Muscle of leg (tissue), 11 donors: Measurements from ENCODE around the gene NFKB1. TPM values are rescaled to one million over a fixed set of nuclear protein-coding genes. Genes with fewer than 3 reads are reported as not detected.

Source experiments
- DNase-seq: peaks from one replicate; pipeline ENCODE4 v3.0.0; 2013
- H3K27ac ChIP-seq: one replicate; pipeline ENCODE4 v1.5.1; 2013; ENCODE audit warnings: mild to moderate bottlenecking, low read length, control low read depth
- H3K27me3 ChIP-seq: one replicate; pipeline ENCODE4 v1.6.1; 2013; ENCODE audit warnings: low read length; ENCODE audit not compliant: control insufficient read depth, insufficient read depth
- H3K36me3 ChIP-seq: one replicate; pipeline ENCODE4 v1.6.1; 2013; ENCODE audit warnings: low read length; ENCODE audit not compliant: control insufficient read depth, insufficient read depth
- H3K4me1 ChIP-seq: one replicate; pipeline ENCODE4 v1.6.1; 2013; ENCODE audit warnings: low read length; ENCODE audit not compliant: control insufficient read depth, insufficient read depth
- H3K4me3 ChIP-seq: one replicate; pipeline ENCODE4 v1.5.1; 2013; ENCODE audit warnings: low read length, control low read depth
- H3K9me3 ChIP-seq: replicated peaks from 2 replicates; pipeline ENCODE4 v1.6.1; 2013; ENCODE audit warnings: low read depth, low read length; ENCODE audit not compliant: control insufficient read depth
- whole genome bisulfite sequencing: methylation state at CpG from one replicate; pipeline ENCODE4 v1.1.5; 2013; ENCODE audit warnings: missing lambda C conversion rate; ENCODE audit not compliant: insufficient coverage; 5-methylcytosine and 5-hydroxymethylcytosine counted together
- polyA plus RNA-seq, 8 donors: library from polyadenylated mRNA; unstranded; fragments of 120-200 nt; gene quantifications; one replicate each; pipeline versions ENCODE4 v1.2.1 to v1.2.3, GENCODE V29; 2013; ENCODE audit warnings: inconsistent platforms in 1 of 8, low replicate concordance in 1 of 8; ENCODE audit not compliant: insufficient read length in 8 of 8, insufficient read depth in 1 of 8
- total RNA-seq: library from RNA; stranded (reverse); fragments of 120-200 nt; gene quantifications from one replicate; pipeline ENCODE4 v1.2.4, GENCODE V29; 2013

The NFKB1 gene
- total and polyA plus RNA-seq, 9 donors, result 16.4 to 26.2 (median 19.5) TPM

GRCh38 chr4:102511830-102512605 is 10.9 kb downstream of the NFKB1 start:
- no peaks in the 10 kb centered on the region for H3K36me3 ChIP-seq
- H3K4me3 ChIP-seq, result no peak overlapping the region
- H3K27ac ChIP-seq, result no peak overlapping the region
- no peaks in the 10 kb centered on the region for H3K4me1 ChIP-seq
- no peak for DNase-seq
- H3K27me3 ChIP-seq, result no peaks in the 10 kb centered on the region
- peaks cover 11% of the 10 kb centered on the region for H3K9me3 ChIP-seq
- WGBS, result no CpG with 5 or more reads among the region's 5 CpGs

GRCh38 chr4:102514298-102514964 is 13.3 kb downstream of the NFKB1 start:
- H3K27ac ChIP-seq, result no peak overlapping the region
- no peak for DNase-seq
- no peaks in the 10 kb centered on the region for H3K27me3 ChIP-seq
- 92% methylated on average over 2 of the region's 6 CpGs for WGBS
- H3K4me3 ChIP-seq, result no peak overlapping the region
- H3K9me3 ChIP-seq, result peaks cover 11% of the 10 kb centered on the region
- no peaks in the 10 kb centered on the region for H3K36me3 ChIP-seq
- no peaks in the 10 kb centered on the region for H3K4me1 ChIP-seq

- no peaks in the 10 kb centered on the region for H3K4me1 ChIP-seq
- DNase-seq, result no peak
- H3K4me3 ChIP-seq, result no peak overlapping the region
- H3K9me3 ChIP-seq, result peaks cover 11% of the 10 kb centered on the region
- H3K27me3 ChIP-seq, result no peaks in the 10 kb centered on the region
- H3K27ac ChIP-seq, result no peak overlapping the region
- H3K36me3 ChIP-seq, result no peaks in the 10 kb centered on the region
Measured at GRCh38 chr4:102517753-102518152, 16.6 kb downstream of the NFKB1 start.

GRCh38 chr4:102518703-102519131 is 17.6 kb downstream of the NFKB1 start:
- no peaks in the 10 kb centered on the region for H3K4me1 ChIP-seq
- H3K9me3 ChIP-seq, result peaks cover 11% of the 10 kb centered on the region
- H3K27me3 ChIP-seq, result no peaks in the 10 kb centered on the region
- H3K27ac ChIP-seq, result no peak overlapping the region
- no peaks in the 10 kb centered on the region for H3K36me3 ChIP-seq
- WGBS, result no CpG with 5 or more reads among the region's 2 CpGs
- no peak overlapping the region for H3K4me3 ChIP-seq
- no peak for DNase-seq

GRCh38 chr4:102519925-102520324 is 18.8 kb downstream of the NFKB1 start:
- H3K4me1 ChIP-seq, result no peaks in the 10 kb centered on the region
- peaks cover 8% of the 10 kb centered on the region for H3K9me3 ChIP-seq
- H3K27me3 ChIP-seq, result no peaks in the 10 kb centered on the region
- no peak overlapping the region for H3K27ac ChIP-seq
- no peak for DNase-seq
- H3K36me3 ChIP-seq, result no peaks in the 10 kb centered on the region
- WGBS, result 40% methylated on average over 1 of the region's 3 CpGs
- no peak overlapping the region for H3K4me3 ChIP-seq

- no peak for DNase-seq
- Histone ChIP-seq H3K27me3 (no peaks in the 10 kb centered on the region), H3K4me3 (no peak overlapping the region), H3K36me3 (no peaks in the 10 kb centered on the region), H3K4me1 (no peaks in the 10 kb centered on the region), H3K9me3 (peaks cover 3% of the 10 kb centered on the region), H3K27ac (no peak overlapping the region)
- WGBS, result no CpG with 5 or more reads among the region's 1 CpG
Measured at GRCh38 chr4:102521570-102521969, 20.4 kb downstream of the NFKB1 start.

- WGBS, result no CpG with 5 or more reads among the region's 3 CpGs
- no peaks in the 10 kb centered on the region for H3K36me3 ChIP-seq
- no peaks in the 10 kb centered on the region for H3K4me1 ChIP-seq
Measured at GRCh38 chr4:102522031-102522440, 20.9 kb downstream of the NFKB1 start.

GRCh38 chr4:102524691-102525090 is 23.5 kb downstream of the NFKB1 start:
- H3K4me1 ChIP-seq, result no peaks in the 10 kb centered on the region
- 80% methylated on average over 7 of the region's 7 CpGs for WGBS
- no peaks in the 10 kb centered on the region for H3K27me3 ChIP-seq
- H3K36me3 ChIP-seq, result no peaks in the 10 kb centered on the region
- DNase-seq, result peak; percentile 30
- no peak overlapping the region for H3K27ac ChIP-seq
- H3K9me3 ChIP-seq, result no peaks in the 10 kb centered on the region
- no peak overlapping the region for H3K4me3 ChIP-seq

More at GRCh38 chr4:102522031-102522440, 20.9 kb downstream of the NFKB1 start:
- H3K27me3 ChIP-seq, result no peaks in the 10 kb centered on the region
- H3K27ac ChIP-seq, result no peak overlapping the region
- H3K4me3 ChIP-seq, result no peak overlapping the region
- no peak for DNase-seq
- no peaks in the 10 kb centered on the region for H3K9me3 ChIP-seq

- H3K27ac ChIP-seq, result no peak overlapping the region
- H3K4me1 ChIP-seq, result no peaks in the 10 kb centered on the region
- no peaks in the 10 kb centered on the region for H3K9me3 ChIP-seq
- DNase-seq, result no peak
- H3K36me3 ChIP-seq, result no peaks in the 10 kb centered on the region
- no peak overlapping the region for H3K4me3 ChIP-seq
- no peaks in the 10 kb centered on the region for H3K27me3 ChIP-seq
- no CpG with 5 or more reads among the region's 5 CpGs for WGBS
Measured at GRCh38 chr4:102525097-102525496, 23.9 kb downstream of the NFKB1 start.

- H3K27ac ChIP-seq, result no peak overlapping the region
- no peak for DNase-seq
- H3K36me3 ChIP-seq, result no peaks in the 10 kb centered on the region
- H3K4me3 ChIP-seq, result no peak overlapping the region
- no peaks in the 10 kb centered on the region for H3K4me1 ChIP-seq
- no peaks in the 10 kb centered on the region for H3K27me3 ChIP-seq
- no CpG with 5 or more reads among the region's 1 CpG for WGBS
- H3K9me3 ChIP-seq, result no peaks in the 10 kb centered on the region
Measured at GRCh38 chr4:102525504-102525903, 24.3 kb downstream of the NFKB1 start.
